Upper lobe of right lung (tissue), 1 donor: ENCODE measurements around the gene SSBP3. TPM values are rescaled to one million over a fixed set of nuclear protein-coding genes. Genes with fewer than 3 reads are reported as not detected.

ENCODE experiments used
- ATAC-seq: fragments of 200-7000 bp; cut with Tn5 transposase; one replicate; pipeline ENCODE4 v1.9.1; 2020; ENCODE audit warnings: mild to moderate bottlenecking, moderate library complexity
- DNase-seq: peaks from one replicate; pipeline ENCODE4 v3.0.0-alpha.2; 2020
- H3K27ac ChIP-seq: fragments of 200-600 bp; one replicate; pipeline ENCODE4 v1.8.0; 2022
- H3K27me3 ChIP-seq: fragments of 200-600 bp; one replicate; pipeline ENCODE4 v1.8.0; 2022; ENCODE audit warnings: mild to moderate bottlenecking
- H3K36me3 ChIP-seq: fragments of 200-600 bp; one replicate; pipeline ENCODE4 v1.8.0; 2022
- H3K4me1 ChIP-seq: fragments of 200-600 bp; one replicate; pipeline ENCODE4 v1.8.0; 2022
- H3K4me3 ChIP-seq: fragments of 200-600 bp; one replicate; pipeline ENCODE4 v1.8.0; 2022; ENCODE audit warnings: mild to moderate bottlenecking
- H3K9me3 ChIP-seq: fragments of 200-600 bp; one replicate; pipeline ENCODE4 v1.8.0; 2022
- CTCF ChIP-seq: fragments of 200-600 bp; IDR thresholded peaks from one replicate; pipeline ENCODE4 v1.8.0; 2022; ENCODE audit warnings: antibody characterized with exemption
- intact Hi-C: fragments of 100-400 bp; cut with DNase I; formaldehyde crosslinking; loops from one replicate; pipeline ENCODE4 v1.11.0; 2022
- total RNA-seq: library from RNA; stranded (reverse); fragmentation: NEBNext Ultra II Directional; extraction: Animal tissue kit (Norgen Biotek cat#: 25700); gene quantifications from one replicate; pipeline ENCODE4 v1.2.1, GENCODE V29; 2021
- donor health status: DM: no; HTN: yes; CAD: no; lungs with severe emphysema.

The SSBP3 gene
- total RNA-seq, 1 donor from 2014 or later, result 40.4 TPM

- Histone ChIP-seq H3K27me3 (no peaks in the 10 kb centered on the region), H3K4me3 (no peak overlapping the region), H3K4me1 (no peaks in the 10 kb centered on the region), H3K9me3 (no peaks in the 10 kb centered on the region), H3K27ac (no peak overlapping the region), H3K36me3 (peaks cover 5% of the 10 kb centered on the region)
- ATAC-seq, result no peak
- intact Hi-C loops, result no loop called here
- no peak for TF ChIP-seq CTCF
- no peak for DNase-seq
Measured at GRCh38 chr1:54228638-54229079, 177.5 kb downstream of the SSBP3 start.

- Histone ChIP-seq H3K4me3 (no peak overlapping the region), H3K36me3 (peaks cover 5% of the 10 kb centered on the region), H3K4me1 (no peaks in the 10 kb centered on the region), H3K27ac (no peak overlapping the region), H3K27me3 (no peaks in the 10 kb centered on the region), H3K9me3 (no peaks in the 10 kb centered on the region)
- DNase-seq, result no peak
- intact Hi-C loops, result no loop called here
- TF ChIP-seq CTCF, result no peak
- no peak for ATAC-seq
Measured at GRCh38 chr1:54227891-54228310, 178.3 kb downstream of the SSBP3 start.

GRCh38 chr1:54227091-54227602, 179.0 kb downstream of the SSBP3 start:
- Histone ChIP-seq H3K27ac (no peak overlapping the region), H3K9me3 (no peaks in the 10 kb centered on the region), H3K4me3 (no peak overlapping the region), H3K27me3 (no peaks in the 10 kb centered on the region), H3K36me3 (peaks cover 5% of the 10 kb centered on the region), H3K4me1 (no peaks in the 10 kb centered on the region)
- no peak for DNase-seq
- peak; percentile 69 for ATAC-seq
- intact Hi-C loops, result no loop called here
- no peak for TF ChIP-seq CTCF

GRCh38 chr1:54225986-54226559, 180.1 kb downstream of the SSBP3 start:
- peaks cover 5% of the 10 kb centered on the region for H3K36me3 ChIP-seq
- no peak for TF ChIP-seq CTCF
- intact Hi-C loops, result no loop called here
- no peak overlapping the region for H3K4me3 ChIP-seq
- no peak for DNase-seq
- H3K4me1 ChIP-seq, result no peaks in the 10 kb centered on the region
- no peak for ATAC-seq
- no peaks in the 10 kb centered on the region for H3K9me3 ChIP-seq
- H3K27me3 ChIP-seq, result no peaks in the 10 kb centered on the region
- H3K27ac ChIP-seq, result no peak overlapping the region

- no peak overlapping the region for H3K4me3 ChIP-seq
- intact Hi-C loops, result no loop called here
- peaks cover 5% of the 10 kb centered on the region for H3K36me3 ChIP-seq
- no peaks in the 10 kb centered on the region for H3K27me3 ChIP-seq
- no peak overlapping the region for H3K27ac ChIP-seq
- no peak for TF ChIP-seq CTCF
- no peaks in the 10 kb centered on the region for H3K9me3 ChIP-seq
- DNase-seq (no peak), ATAC-seq (no peak)
- H3K4me1 ChIP-seq, result peaks cover 7% of the 10 kb centered on the region
Measured at GRCh38 chr1:54225378-54225777, 180.8 kb downstream of the SSBP3 start.
